ENCODE data around the gene CELF4. TPM values are rescaled to one million over a fixed set of nuclear protein-coding genes. Genes with fewer than 3 reads are reported as not detected.

The CELF4 gene
- total RNA-seq, 1 experiment from 2014 or later, result 0.11 TPM

DNA sequence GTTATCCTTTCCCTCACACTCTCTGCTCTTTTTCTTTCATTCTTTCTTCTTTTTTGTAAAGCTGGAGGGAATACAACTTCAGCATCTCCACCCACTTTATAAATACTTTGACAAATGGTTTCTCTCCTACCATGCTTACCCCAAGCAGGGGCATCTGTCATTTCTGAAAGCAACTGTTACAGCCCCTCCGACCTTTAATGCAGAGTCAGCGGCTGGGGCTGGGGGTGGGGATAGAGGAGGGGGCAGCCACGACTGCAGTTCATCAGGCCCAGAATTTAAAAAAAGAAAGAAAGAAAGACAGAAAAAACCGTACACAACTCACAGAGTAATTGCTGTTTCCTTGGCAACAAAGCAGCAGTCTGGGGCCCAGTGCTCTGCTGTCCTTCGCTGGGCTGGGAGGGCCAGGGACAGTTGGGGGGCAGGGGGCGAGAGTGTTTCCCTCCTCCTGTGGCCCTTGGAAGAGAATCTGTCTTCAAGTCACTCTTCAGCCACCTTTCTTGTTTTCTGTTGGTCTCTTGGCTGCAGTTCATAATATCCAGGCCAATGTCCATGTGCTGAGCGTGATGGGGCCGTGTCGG, 53.8 kb downstream of the CELF4 start:
- H3K27me3 ChIP-seq (replicated peaks; ENCODE audit: control insufficient read depth, insufficient read depth, low read length), result no peaks in the 10 kb centered on the region
- H3K9me3 Mint-ChIP-seq (ENCODE audit: unreplicated experiment), result no peaks in the 10 kb centered on the region
- no peak for TF ChIP-seq CTCF (IDR thresholded peaks at IDR 0.05; ENCODE audit: insufficient read depth in 1 of 2, low read depth in 1 of 2, low read length in 1 of 2, severe bottlenecking in 1 of 2, unreplicated experiment in 1 of 2)
- no peaks in the 10 kb centered on the region for H3K36me3 ChIP-seq (ENCODE audit: control insufficient read depth, insufficient read depth, low read length)
- no peak overlapping the region for H3K4me3 Mint-ChIP-seq (ENCODE audit: unreplicated experiment)
- ChIA-PET CTCF (no interaction called here), POLR2A (no interaction called here)
- H3K4me1 Mint-ChIP-seq (ENCODE audit: low read depth, unreplicated experiment), result no peaks in the 10 kb centered on the region
- H3K4me3 ChIP-seq (ENCODE audit: low read depth, low read length), result no peak overlapping the region
- no peaks in the 10 kb centered on the region for H3K4me1 ChIP-seq
- no peak for DNase-seq
- H3K9me3 ChIP-seq, result no peaks in the 10 kb centered on the region
- peaks cover 17% of the 10 kb centered on the region for H3K27me3 Mint-ChIP-seq (ENCODE audit: insufficient read depth, unreplicated experiment)
- no TSS peak for BruUV-seq (replicated peaks)
- H3K27ac Mint-ChIP-seq (ENCODE audit: unreplicated experiment), result no peak overlapping the region
- intact Hi-C loops (cut with micrococcal nuclease; ENCODE audit: unreplicated experiment), result no loop called here
- H3K36me3 Mint-ChIP-seq (ENCODE audit: insufficient read depth, unreplicated experiment), result no peaks in the 10 kb centered on the region

DNA sequence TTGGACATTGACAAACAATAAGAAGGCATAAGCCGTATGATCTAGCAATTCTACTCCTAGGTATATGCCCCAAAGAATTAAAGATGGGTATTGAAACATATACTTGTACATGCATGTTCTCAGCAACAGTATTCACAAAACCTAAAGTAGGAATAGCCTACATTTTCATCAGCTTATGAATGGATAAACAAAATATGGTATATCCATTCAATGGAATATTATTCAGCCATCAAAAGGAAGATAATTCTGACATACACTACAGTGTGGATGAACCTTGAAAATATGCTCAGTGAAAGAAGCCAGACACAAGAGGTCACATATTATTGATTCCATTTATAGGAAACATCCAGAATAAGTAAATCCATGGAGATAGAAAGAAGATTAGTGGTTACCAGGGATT, 56.0 kb downstream of the CELF4 start:
- no peaks in the 10 kb centered on the region for H3K4me1 Mint-ChIP-seq (ENCODE audit: low read depth, unreplicated experiment)
- no peaks in the 10 kb centered on the region for H3K9me3 Mint-ChIP-seq (ENCODE audit: unreplicated experiment)
- Histone ChIP-seq H3K27me3 (replicated peaks; ENCODE audit: control insufficient read depth, insufficient read depth, low read length) (no peaks in the 10 kb centered on the region), H3K36me3 (ENCODE audit: control insufficient read depth, insufficient read depth, low read length) (no peaks in the 10 kb centered on the region), H3K9me3 (no peaks in the 10 kb centered on the region), H3K4me1 (no peaks in the 10 kb centered on the region), H3K4me3 (ENCODE audit: low read depth, low read length) (no peak overlapping the region)
- DNase-seq, result no peak
- BruUV-seq (replicated peaks), result no TSS peak
- no peak for TF ChIP-seq CTCF (IDR thresholded peaks at IDR 0.05; ENCODE audit: insufficient read depth in 1 of 2, low read depth in 1 of 2, low read length in 1 of 2, severe bottlenecking in 1 of 2, unreplicated experiment in 1 of 2)
- no peaks in the 10 kb centered on the region for H3K36me3 Mint-ChIP-seq (ENCODE audit: insufficient read depth, unreplicated experiment)
- peaks cover 17% of the 10 kb centered on the region for H3K27me3 Mint-ChIP-seq (ENCODE audit: insufficient read depth, unreplicated experiment)
- intact Hi-C loops (cut with micrococcal nuclease; ENCODE audit: unreplicated experiment), result no loop called here
- POLR2A ChIA-PET, result no interaction called here
- no peak overlapping the region for H3K27ac Mint-ChIP-seq (ENCODE audit: unreplicated experiment)
- H3K4me3 Mint-ChIP-seq (ENCODE audit: unreplicated experiment), result no peak overlapping the region
- CTCF ChIA-PET, result no interaction called here

DNA sequence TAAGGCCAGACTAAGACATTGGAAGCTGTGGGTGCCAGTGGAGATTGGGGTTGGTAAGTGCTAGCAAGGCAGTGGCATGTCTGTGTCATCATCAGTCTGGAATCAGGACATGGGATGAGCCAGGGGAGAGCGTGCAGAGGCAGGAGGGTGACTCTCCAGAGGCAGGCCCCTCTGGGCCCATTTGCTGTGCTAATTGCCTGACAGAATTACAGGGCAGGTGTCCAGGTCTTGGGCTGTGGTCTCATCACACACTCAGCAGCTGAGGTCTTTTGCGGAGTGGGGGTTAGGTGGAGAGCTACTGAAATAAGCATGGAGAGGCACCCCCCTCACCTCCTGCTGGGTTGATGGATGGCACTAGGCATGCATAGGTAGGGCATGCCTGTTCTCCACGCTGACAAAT, 57.4 kb downstream of the CELF4 start:
- no peak for TF ChIP-seq CTCF (IDR thresholded peaks at IDR 0.05; ENCODE audit: insufficient read depth in 1 of 2, low read depth in 1 of 2, low read length in 1 of 2, severe bottlenecking in 1 of 2, unreplicated experiment in 1 of 2)
- H3K9me3 ChIP-seq, result no peaks in the 10 kb centered on the region
- ChIA-PET CTCF (no interaction called here), POLR2A (no interaction called here)
- no peaks in the 10 kb centered on the region for H3K9me3 Mint-ChIP-seq (ENCODE audit: unreplicated experiment)
- H3K36me3 ChIP-seq (ENCODE audit: control insufficient read depth, insufficient read depth, low read length), result no peaks in the 10 kb centered on the region
- peaks cover 14% of the 10 kb centered on the region for H3K27me3 Mint-ChIP-seq (ENCODE audit: insufficient read depth, unreplicated experiment)
- H3K4me3 ChIP-seq (ENCODE audit: low read depth, low read length), result no peak overlapping the region
- H3K36me3 Mint-ChIP-seq (ENCODE audit: insufficient read depth, unreplicated experiment), result no peaks in the 10 kb centered on the region
- H3K4me3 Mint-ChIP-seq (ENCODE audit: unreplicated experiment), result no peak overlapping the region
- no TSS peak for BruUV-seq (replicated peaks)
- no peak overlapping the region for H3K27ac Mint-ChIP-seq (ENCODE audit: unreplicated experiment)
- H3K4me1 Mint-ChIP-seq (ENCODE audit: low read depth, unreplicated experiment), result no peaks in the 10 kb centered on the region
- no peaks in the 10 kb centered on the region for H3K4me1 ChIP-seq
- intact Hi-C loops (cut with micrococcal nuclease; ENCODE audit: unreplicated experiment), result no loop called here
- H3K27me3 ChIP-seq (replicated peaks; ENCODE audit: control insufficient read depth, insufficient read depth, low read length), result no peaks in the 10 kb centered on the region
- no peak for DNase-seq
